Inflammatory macrophage treated with lipopolysaccharide for 1 hour (primary cell): Measurements from ENCODE around the gene CDC6.

Source experiments
- DNase-seq, 2 donors: peaks; one replicate each; pipeline ENCODE4 v3.0.0-alpha.2; 2020 to 2022

The CDC6 gene

DNA sequence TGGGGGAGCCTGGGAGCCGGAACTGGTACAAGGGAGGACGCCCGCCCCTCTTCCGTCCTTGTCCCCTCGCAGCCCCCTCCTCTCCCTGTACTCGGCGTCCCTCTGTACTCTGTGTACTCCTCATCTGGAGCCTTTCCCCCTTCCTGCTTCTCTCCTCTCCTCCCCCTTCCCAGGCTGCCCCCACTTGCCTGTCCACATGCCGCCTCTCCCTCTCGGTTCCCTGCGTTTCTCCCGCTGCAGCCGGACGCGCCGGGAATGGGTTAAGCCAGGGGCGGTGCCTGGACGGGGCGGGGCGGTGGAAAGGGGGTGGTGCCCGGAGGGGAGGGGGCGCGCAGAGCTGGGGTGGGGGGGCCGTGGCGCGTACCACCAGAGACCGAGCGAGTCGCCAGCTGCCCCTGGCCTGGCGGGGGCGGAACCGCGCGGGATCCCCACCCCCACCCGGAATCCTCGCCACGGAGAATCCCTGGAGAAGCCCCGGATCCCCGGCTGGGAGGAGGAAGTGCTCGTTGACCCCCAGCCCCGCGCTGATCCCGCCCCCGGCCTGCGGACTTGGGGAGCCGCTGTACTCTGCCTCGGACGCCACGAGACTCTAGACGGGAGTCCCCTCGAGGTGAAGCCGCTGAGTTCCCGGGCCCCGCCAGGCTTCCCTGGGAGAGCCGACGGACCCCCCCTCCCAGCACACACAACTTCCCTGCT, 54.3 kb downstream of the CDC6 start:
- peak in 1 of 2 donors; percentile 67 for DNase-seq

DNA sequence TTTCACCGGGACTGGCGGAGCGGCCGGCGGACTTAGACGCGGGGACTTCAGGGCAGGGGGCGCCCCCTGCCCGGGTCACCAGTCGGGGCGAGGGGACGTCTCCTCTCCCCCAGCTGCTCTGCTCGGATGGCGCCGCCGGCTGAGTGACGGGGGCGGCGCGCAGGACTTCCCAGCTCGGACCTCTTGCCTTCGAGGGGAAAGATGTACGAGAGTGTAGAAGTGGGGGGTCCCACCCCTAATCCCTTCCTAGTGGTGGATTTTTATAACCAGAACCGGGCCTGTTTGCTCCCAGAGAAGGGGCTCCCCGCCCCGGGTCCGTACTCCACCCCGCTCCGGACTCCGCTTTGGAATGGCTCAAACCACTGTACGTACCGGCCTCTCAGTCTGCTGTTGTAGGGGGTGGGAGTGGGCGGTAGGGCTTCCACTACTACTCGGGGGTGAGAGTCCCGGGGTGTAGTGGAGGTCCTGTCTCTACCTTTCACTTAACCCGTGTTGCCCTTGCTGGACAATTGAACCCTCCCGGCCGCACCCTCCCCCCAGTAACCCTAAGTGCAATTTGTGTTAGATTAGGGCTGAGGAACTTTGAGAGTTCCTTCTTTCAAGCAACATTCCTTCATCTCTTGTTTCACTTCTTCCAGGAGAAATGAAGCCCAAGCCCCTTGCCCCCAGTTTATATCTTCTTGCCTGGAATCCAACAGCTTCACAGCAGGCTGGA, 55.0 kb downstream of the CDC6 start:
- no peak for DNase-seq

DNA sequence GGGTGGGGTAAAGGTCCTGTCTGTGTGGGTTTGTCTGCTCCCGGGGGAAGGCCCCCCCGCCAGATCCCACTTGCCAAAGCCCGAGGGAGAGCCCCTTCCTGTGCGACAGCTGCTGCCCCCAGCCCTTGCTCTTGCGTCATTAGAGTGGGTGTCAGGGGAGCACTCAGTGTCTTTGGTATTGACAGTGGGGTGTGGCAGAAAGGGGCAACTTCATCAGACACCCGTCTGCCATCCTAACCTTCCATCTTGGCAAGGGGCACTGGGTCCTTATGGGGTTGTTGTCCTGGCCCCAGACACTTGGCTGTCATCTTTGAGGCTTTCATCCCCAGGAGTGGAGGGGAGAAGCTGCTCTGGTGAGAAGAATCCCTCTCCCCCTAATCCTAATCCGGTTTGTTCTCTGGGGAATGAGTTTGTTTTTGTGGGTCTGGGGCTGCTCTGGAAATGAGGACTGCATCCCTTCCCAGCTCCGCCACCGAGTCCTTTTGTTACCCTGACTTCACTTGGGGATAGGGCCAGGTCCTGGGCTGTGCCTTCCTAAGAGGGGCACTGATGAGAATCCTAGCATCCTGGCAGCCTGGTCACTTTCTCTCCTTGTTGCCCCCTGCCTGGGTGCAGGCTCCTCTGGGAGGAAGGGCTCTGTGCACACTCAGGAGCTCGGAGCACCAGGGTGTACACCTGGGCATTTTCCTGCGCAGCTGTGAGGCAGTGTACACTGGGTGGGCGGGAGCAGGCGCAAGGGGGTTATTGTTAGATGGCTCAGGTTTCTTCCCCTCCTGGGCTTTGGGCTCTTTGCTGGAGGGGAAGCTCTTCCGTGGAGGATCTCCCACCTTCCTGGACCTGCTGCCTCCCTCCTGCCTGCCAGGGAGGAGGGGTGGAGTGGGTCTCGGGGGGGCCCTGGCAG, 55.8 kb downstream of the CDC6 start:
- DNase-seq: no peak

DNA sequence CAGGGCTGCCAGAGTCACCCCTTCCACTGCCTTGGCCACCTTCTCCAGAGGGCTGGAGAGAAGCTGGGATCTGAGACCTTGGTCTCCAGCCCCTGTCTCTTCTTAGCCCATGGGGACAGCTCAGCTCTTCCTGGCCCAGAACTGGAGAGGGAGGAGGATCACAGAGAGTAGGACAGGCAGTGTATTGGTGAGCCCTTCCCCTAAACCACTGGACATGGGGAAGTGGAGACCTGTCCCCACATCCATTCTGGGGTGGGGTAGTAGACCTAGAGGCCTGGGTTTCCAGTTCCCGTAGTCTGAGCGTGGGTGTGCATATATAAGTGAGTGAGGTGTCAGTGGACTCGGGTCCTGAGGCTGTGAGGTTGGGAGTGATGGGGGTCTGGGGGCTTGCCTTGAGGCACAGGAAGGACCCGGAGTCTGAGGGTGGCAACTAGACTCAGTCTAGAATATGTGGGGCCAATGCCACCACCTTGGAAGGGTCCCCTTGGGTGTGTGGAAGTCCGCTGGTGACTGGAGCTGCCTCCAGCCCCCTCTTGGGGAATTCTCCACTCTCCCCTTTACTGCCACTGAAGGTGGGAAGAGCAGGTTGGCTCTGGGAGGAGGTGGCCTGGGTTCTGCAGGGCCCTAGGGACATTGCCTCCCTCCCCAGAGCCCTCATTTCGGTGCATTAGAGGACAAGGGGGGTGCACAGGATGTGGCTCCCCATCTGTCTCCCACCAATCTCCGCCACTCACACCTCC, 56.9 kb downstream of the CDC6 start:
- DNase-seq: no peak

DNA sequence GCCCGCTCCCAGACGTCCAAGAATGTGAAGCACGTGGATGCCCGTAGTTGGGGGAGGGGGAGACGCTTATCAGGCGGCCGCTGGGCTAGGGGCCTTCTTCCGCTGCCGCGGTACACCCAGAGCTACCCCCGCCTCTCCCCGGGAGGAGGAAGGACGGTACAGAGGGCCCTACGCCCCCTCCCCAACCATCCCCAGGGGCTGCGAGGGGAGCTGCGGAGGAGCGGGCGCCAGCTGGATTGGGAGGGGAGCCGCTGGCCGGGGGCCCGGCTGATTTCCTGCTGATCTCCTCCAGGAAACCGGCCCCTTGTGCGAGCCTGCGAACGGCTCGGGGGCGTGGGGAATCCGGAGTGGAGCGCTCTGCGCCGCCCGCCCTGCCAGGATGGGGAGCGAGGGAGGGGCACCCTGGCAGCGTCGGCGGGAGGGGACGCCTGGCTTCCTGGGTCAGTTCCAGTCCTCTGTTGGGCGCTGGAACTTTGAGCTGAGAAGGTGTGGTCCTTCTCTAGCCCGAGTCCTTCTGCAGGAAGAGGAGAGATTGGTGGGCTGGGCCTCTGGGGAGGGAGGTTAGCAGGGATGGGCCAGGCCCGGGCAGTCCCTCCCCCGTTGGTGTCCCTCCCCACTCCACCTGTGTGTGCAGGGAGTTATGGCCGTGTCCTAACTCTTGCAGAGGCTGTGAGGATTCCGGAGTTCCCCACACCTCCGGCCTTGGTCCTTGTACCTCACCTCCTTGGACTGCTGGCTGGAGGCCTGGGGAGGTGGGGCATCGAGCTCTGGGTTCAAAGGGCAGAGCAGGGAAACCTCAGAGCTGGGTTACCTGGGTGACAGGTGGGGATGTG, 57.7 kb downstream of the CDC6 start:
- no peak for DNase-seq

DNA sequence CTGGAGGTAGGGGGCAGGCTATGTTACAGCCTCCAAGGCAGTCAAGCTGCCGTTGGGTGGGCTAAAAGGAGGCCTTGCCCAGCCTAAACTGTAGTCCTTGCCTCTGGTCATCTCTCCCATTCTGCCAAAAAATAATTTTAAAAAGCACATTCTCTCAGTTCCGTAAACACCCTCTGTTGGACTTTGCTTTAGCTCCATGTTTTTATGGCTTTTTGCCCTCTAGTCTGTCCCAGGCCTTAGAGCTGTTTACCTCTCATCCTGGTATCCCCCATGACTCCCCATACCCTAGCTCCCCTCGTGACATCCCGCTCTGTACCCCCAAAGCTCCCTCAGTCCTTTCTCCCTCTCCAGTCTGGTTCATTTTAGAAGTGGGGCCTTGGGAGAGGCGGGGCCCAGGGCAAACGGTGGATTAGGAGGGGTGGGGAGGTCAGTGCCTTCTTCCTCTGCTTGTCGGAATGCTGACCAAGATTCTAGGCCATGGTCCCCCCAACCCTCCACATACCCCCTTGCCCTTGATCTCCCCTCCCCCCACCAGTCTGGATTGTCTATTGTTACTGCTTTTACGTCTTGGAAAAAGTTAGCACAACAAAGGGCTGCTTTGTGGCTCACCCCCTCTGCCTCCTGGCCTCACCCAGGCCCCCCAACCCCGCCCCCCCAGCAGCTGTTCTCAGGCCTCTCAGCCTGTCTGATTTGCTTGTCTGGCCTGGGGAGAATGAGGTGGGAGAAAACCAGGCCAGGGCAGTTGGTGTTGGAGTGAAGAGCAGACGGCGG, 58.5 kb downstream of the CDC6 start:
- no peak for DNase-seq

DNA sequence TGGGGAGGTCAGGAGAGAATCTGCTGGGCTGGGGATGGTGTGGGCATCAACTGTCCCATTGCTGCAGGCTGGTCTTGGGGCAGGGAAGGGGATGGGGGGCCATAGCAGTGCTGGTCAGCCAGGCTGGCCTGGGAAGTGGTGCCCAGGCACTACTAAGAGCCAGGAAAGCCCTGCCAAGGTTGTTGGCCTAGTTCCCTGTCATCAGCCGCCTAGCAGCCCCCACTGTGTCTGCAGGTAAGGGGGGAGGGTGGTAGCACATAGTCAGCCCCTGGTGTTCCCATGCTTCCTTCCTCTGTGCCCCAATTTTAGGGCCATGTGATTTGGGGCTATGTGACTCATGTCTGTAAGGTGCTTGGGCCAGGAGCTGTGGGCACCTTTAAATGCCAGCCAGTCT, 59.1 kb downstream of the CDC6 start:
- DNase-seq: no peak

DNA sequence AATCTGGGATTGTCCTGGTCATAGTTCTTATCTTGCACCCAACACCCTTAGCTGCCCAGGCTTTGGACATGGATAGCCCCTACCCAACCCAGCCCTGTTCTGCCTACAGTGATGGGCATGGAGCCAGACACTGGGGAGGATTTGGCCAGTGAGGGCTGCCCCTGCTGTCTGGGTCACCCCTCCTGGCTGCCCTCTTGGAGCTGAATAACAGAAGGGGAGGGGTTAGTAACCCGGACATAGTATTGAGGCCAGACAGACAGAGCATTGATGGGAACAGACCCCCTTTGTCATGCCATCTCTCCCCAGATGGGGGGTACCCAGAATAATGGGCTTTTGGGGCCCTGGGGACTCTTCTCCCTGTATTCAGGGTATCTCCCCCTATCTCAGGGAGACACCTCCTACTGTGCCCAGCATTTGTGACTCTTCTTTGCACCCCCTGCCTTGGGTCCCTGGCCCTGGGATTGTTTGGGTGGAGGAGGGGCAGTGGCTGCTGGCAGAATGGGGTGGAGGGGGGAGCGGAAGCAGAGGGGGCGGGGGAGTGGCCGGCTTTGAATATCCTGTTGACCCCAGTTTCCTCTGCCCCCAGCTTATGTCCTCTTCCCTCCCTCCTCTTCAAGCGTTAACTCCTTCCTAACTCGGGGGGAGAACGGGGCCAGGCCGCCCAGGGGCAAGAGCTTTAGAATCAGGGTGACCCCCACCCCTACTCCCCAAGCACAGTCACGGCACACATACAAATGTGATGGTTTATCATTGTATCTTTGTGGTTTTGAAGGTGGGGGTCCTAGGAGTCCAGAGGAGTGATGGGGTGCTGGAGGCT, 59.8 kb downstream of the CDC6 start:
- no peak for DNase-seq

DNA sequence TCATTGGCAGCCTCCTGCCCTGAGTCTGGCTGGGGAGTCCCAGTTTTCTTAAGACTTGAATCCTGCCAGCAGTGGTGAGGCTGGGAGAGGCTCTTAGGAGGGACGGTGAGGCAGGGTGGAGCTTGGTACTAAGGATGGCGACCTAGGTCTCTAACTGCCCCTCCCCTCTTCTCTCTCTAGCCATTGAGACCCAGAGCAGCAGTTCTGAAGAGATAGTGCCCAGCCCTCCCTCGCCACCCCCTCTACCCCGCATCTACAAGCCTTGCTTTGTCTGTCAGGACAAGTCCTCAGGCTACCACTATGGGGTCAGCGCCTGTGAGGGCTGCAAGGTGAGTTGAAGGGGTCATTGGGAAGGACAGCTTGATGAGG, 60.4 kb downstream of the CDC6 start:
- no peak for DNase-seq

DNA sequence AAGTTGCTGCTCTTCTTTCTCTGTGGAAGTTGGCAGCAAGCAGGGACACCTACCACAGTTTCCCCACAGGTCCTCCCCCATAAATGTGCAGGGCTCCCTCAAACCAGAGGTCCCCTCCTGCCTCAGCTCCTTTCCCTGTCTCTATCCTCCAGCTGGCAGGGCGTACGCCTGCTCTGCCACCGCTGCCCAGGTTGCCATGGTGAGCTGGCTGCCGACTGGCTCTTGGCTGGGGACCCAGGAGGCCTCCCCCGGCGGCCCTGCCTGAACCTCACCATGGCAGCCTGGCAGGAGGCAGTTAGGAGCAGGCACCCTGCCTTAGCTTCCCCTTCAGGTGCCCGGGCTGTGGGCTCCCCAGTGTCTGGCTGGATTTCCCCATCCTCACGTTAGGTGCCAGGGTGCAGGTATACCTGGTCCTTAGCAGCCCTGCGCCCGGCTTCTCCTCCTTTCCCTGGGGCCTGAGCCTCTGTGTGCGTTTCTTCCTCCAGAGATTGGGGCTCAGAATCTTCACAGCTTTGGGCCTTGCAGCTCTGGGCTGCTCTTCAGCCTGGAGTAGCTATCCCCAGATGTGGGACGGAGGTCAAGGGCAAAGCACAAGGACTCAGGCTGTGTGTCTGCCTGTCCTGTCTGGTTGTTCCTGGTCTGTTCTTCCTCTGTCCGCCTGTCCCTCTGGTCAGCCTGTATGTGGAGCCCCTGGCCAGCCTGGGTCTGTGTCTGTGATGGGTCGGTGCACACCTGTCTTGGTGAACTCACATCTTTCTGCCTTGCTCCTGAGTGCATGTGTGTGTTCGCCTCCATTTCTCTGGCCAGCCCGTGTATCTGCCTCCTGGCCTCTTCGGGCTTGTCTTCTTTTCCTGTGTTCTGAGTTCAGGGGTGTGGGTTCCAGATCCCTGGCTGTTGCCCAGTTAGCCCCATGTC, 61.1 kb downstream of the CDC6 start:
- DNase-seq: no peak

DNA sequence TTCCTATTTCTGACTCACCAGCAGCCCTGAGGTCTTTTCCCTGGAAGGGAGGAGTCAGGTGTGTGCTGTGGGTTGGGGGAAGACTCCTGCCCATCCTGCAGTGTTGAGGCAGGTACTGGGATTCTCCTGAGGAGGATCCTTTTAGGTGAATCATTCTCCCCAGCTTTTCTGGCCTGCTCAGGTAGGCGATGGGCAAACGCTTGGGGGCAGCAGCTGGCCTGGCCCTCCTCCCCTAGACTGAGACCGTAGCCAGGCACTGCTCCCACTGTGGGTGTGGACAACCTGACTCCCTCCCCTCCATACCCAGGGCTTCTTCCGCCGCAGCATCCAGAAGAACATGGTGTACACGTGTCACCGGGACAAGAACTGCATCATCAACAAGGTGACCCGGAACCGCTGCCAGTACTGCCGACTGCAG, 61.8 kb downstream of the CDC6 start:
- DNase-seq: no peak

DNA sequence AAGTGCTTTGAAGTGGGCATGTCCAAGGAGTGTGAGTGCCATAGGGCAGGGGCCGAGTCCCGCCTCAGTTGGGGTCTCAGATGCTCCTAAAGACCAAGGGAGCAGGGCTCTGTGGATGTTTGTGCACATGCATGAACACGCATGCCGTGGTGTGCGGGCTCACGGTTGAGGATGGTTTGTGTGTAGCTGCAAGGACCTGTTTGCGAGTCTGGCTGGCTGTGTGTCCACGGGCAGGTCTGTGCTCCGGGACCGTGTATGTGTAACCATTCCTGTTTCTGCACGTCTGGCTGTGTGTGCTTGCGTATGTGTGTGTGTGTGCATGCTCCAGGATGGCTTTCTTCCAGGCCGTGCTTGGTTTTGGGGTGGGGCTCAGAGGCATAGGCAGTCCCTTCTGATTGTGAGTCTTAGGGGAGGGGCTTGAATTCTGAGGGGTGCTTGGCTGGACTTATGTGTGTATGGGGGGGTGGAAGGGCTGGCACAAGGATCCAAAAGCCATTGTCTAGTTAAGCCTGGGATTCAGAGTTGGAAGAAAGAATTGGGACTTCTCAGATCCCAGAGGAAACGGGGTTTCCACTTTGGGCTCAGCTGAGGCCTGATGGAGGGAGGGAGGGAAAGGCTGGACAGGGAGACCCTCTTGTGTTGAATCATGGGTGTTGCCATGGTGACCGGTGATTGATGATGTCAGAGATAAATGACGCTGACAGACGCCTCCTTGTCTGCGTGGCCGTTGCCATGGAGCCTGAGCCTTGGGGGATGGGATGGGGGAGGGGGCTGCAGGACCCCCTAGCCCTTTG, 62.4 kb downstream of the CDC6 start:
- DNase-seq: no peak

DNA sequence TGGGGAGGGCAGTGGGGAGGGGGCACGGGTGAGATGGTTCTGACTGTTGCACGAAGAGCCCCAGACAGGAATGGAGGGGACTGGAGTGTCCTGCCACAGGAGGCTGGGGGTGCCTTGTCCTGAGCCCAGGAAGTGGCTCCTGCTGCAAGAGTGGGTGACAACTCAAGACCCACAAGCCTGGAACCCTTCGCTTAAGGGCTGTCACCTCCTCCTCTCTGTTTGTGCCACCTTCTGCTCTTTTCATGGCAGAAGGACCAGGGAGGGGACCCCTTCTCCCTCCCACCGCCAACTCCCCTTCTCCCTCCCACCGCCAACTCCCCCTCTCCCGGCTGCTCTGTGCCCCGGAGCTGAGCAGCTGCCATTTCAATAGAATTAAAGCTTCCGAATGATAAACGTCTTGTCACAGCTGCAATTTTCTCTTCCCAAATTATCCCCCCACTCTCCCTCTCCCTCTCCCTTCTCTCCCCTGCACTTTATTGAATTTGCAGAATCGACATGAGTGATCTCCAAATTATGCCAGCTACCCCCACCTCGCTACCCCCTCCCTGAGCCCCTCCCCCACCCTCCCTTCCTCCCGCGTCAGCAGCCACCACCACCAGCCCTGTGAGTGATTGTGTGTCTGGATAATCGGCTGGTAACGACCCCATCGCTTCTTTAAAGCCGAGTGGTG, 63.1 kb downstream of the CDC6 start:
- no peak for DNase-seq

DNA sequence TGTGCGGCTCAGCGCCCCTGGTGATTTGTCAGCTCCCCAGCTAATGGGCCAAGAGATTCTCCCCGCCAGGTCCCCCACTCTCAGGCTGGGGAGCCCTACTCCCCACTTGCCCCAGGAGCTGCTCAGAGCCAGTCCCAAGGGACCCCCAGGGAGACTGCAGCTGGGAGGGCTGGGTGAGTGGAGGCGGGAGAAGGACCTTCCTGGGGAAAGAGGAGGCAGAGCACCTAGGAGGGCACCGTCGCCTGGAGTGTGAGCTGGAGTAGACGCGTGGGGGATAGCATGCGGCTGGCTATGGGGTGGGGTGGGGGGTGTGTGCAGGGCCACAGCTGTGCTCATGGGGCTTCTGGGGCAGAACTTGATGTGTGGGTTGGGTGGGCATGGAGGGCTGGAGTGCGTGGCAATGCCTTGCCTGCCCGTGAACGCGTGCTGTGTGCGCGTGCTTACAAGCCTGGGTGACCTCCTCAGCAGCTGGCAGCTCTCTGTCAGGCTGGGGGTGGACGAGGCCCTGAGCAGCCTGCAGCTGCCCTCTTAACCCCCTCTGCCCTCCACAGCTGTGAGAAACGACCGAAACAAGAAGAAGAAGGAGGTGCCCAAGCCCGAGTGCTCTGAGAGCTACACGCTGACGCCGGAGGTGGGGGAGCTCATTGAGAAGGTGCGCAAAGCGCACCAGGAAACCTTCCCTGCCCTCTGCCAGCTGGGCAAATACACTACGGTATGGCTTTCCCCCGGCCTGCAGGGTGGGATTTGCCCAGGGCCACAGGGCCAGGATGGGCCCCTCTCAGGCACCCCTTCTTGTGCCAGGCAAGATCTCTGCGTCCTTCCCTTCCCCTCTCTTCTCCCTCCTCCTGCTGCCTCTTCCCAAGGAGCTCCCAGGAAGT, 63.9 kb downstream of the CDC6 start:
- DNase-seq: no peak

DNA sequence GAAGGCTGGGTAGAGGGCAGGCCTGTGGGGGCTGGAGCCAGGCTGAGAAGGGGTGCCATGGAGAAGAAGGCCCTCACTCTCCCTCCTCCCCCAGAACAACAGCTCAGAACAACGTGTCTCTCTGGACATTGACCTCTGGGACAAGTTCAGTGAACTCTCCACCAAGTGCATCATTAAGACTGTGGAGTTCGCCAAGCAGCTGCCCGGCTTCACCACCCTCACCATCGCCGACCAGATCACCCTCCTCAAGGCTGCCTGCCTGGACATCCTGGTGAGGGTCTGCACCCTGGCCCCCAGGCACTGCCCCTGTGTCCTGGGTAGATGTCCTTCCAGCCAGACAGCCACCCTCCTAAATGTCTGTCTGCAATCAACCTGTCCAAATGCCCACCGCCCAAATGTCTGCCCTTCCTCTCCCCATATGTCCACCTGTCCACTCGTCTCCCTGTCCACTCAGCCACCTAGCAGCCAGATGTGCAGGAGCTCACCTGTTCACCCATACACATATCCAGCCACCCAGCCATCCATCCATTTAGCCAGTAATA, 64.6 kb downstream of the CDC6 start:
- no peak for DNase-seq

DNA sequence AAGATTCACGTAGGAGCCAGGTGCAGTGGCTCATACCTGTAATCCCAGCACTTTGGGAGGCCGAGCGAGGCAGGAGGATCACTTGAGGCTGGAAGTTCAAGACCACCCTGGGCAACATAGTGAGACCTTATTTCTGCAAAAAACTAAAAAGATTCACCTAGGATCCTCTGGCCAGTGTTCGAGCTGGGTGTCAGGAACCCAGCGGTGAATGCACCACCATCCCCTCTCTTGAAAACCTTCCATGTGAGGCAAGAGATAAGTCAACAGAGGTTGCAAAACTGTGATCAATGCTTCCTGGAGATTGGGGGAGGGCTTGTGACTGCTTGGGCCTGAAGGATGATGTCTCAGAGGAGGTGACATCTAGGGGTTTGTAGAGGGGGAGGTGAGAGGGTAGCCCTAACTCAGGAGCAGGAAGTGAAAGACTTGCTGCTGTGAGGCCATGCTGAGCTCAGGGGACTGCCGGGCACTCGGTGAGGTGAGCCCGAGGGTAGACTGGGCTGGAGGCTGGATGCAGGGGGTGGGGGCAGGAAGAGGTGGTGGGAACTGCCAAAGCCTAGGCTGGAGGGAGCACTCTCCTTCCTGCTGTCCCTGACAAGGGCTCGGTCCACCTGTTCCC, 65.2 kb downstream of the CDC6 start:
- no peak for DNase-seq
